ENCODE data around the gene PRICKLE4. TPM values are rescaled to one million over a fixed set of nuclear protein-coding genes. Genes with fewer than 3 reads are reported as not detected.

PRICKLE4 gene

Small RNAs within 50 kb of the gene (small RNA-seq; reads per million reads assigned to genes)
- not detected for gene AL365205.2 (ENCODE audit: low read depth)
- gene AL365205.3 (ENCODE audit: low read depth), result not detected
- gene RF00393 (ENCODE audit: low read depth), result not detected
